Parathyroid adenoma (tissue), 2 donors: ENCODE results near the gene INF2.
"Not testable (repeated sequence)": the region's sequence is repeated elsewhere in the genome, so short reads cannot be mapped to it uniquely, and the experiment has no call there.

ENCODE experiments used
- H2AFZ ChIP-seq: fragments of 300-600 bp; sonication (generic); one replicate; pipeline ENCODE4 v1.7.0; 2017; ENCODE audit warnings: antibody characterized with exemption, mild to moderate bottlenecking
- H3K27ac ChIP-seq: fragments of 300-600 bp; sonication (generic); one replicate; pipeline ENCODE4 v1.7.0; 2017
- H3K27me3 ChIP-seq: fragments of 300-600 bp; sonication (generic); one replicate; pipeline ENCODE4 v1.7.0; 2017; ENCODE audit warnings: low read length; ENCODE audit not compliant: control insufficient read depth, insufficient read depth
- H3K36me3 ChIP-seq: fragments of 300-600 bp; sonication (generic); one replicate; pipeline ENCODE4 v1.7.0; 2017; ENCODE audit warnings: low read length; ENCODE audit not compliant: control insufficient read depth, insufficient read depth
- H3K4me1 ChIP-seq: fragments of 300-600 bp; sonication (generic); one replicate; pipeline ENCODE4 v1.7.0; 2017; ENCODE audit warnings: control low read depth
- H3K4me2 ChIP-seq: fragments of 300-600 bp; sonication (generic); one replicate; pipeline ENCODE4 v1.7.0; 2017; ENCODE audit warnings: low read length
- H3K4me3 ChIP-seq: fragments of 300-600 bp; sonication (generic); one replicate; pipeline ENCODE4 v1.7.0; 2017; ENCODE audit warnings: low read depth, low read length
- H3K79me2 ChIP-seq: fragments of 300-600 bp; sonication (generic); one replicate; pipeline ENCODE4 v1.7.0; 2017; ENCODE audit warnings: control low read depth
- H3K9ac ChIP-seq: fragments of 300-600 bp; sonication (generic); one replicate; pipeline ENCODE4 v1.7.0; 2017; ENCODE audit warnings: mild to moderate bottlenecking
- H3K9me3 ChIP-seq: fragments of 300-600 bp; sonication (generic); one replicate; pipeline ENCODE4 v1.7.0; 2017; ENCODE audit warnings: low read length; ENCODE audit not compliant: control insufficient read depth
- TF ChIP-seq, protein P1 (sequence below): fragments of 300-600 bp; sonication (generic); IDR thresholded peaks from one replicate; pipeline ENCODE4 v1.7.0; 2017; ENCODE audit warnings: antibody characterized with exemption, mild to moderate bottlenecking
- donor health status: primary hyperparathyroidism.

The INF2 gene

DNA sequence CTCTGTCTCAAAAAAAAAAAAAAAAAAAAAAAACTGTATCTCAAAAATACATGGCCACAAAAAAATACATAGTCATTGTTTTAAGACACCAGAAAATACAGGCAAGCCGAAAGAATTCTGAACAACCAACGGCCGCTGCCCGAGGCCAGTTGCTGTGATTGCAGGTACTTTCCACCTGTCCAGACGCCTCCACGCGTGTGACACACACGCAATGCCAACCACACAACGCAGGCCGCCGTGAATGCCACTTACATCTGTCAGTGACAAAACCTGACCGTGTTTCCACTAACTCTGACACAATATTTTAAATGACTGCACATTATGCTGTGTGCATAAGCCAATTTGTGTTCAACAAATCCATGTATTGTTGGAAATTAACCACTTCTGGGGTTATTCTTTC lies 22.4 kb upstream of the INF2 start:
- Histone ChIP-seq H3K27ac (no peak overlapping the region), H3K9ac (no peak overlapping the region)
- TF ChIP-seq, protein P1, sequence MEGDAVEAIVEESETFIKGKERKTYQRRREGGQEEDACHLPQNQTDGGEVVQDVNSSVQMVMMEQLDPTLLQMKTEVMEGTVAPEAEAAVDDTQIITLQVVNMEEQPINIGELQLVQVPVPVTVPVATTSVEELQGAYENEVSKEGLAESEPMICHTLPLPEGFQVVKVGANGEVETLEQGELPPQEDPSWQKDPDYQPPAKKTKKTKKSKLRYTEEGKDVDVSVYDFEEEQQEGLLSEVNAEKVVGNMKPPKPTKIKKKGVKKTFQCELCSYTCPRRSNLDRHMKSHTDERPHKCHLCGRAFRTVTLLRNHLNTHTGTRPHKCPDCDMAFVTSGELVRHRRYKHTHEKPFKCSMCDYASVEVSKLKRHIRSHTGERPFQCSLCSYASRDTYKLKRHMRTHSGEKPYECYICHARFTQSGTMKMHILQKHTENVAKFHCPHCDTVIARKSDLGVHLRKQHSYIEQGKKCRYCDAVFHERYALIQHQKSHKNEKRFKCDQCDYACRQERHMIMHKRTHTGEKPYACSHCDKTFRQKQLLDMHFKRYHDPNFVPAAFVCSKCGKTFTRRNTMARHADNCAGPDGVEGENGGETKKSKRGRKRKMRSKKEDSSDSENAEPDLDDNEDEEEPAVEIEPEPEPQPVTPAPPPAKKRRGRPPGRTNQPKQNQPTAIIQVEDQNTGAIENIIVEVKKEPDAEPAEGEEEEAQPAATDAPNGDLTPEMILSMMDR = no peak

DNA sequence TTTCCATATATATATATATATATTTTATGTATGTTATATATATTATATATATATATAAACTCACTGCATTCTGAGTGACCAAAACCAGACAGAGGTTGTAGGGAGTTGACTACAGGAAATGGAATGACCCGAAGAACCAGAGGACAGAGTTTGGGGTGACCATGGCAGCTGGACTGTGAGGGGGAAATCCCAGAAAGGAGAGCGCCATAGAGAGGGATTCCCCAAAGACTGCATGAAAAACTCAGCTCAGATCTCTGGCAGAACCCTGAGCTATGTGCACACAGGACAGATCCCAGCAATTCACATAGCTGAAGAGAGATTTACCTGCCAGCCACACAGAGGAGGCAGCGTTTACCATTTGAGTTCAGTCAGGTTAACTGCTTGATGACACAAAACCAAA lies 19.7 kb upstream of the INF2 start:
- no peaks in the 10 kb centered on the region for H3K27me3 ChIP-seq
- H3K4me1 ChIP-seq = no peaks in the 10 kb centered on the region
- H3K9me3 ChIP-seq = no peaks in the 10 kb centered on the region
- H3K79me2 ChIP-seq = no peaks in the 10 kb centered on the region
- TF ChIP-seq, protein P1 = no peak
- H3K27ac ChIP-seq = no peak overlapping the region
- H3K9ac ChIP-seq = no peak overlapping the region
- H3K4me2 ChIP-seq = no peak overlapping the region
- H2AFZ ChIP-seq = no peak overlapping the region
- no peaks in the 10 kb centered on the region for H3K36me3 ChIP-seq
- no peak overlapping the region for H3K4me3 ChIP-seq

More for the DNA sequence above, 22.4 kb upstream of the INF2 start:
- Histone ChIP-seq H3K4me3 (no peak overlapping the region), H3K4me2 (no peak overlapping the region), H3K4me1 (no peaks in the 10 kb centered on the region), H3K36me3 (no peaks in the 10 kb centered on the region), H3K27me3 (no peaks in the 10 kb centered on the region), H2AFZ (no peak overlapping the region), H3K9me3 (no peaks in the 10 kb centered on the region), H3K79me2 (no peaks in the 10 kb centered on the region)

DNA sequence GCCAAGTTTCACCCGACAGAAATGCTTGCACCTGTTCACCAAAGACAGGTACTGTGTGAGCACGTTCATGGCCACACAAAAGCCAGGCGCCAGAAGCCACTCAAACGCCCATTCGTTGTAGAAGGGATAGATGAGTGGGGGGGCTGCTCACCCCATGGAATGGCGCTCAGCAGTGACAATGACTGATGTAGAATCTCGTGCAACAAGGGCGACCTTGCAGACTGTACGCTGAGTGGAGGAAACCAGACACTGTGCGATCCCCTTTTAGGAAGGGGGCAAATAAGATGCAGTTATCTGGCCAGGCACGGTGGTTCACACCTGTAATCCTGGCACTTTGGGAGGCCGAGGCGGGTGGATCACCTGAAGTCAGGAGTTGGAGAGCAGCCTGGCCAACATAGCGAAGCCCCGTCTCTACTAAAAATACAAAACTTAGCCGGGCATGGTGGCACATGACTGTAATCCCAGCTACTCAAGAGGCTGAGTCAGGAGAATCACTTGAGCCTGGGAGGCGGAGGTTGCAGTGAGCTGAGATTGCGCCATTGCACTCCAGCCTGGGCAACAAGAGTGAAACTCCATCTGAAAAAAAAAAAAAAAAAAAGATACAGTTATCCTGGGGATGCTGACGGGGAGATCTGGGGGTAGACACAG lies 18.0 kb upstream of the INF2 start:
- not testable (repeated sequence) for H3K27me3 ChIP-seq, H3K79me2 ChIP-seq, H3K4me2 ChIP-seq, H3K9ac ChIP-seq, H2AFZ ChIP-seq, H3K4me3 ChIP-seq, H3K9me3 ChIP-seq, H3K36me3 ChIP-seq, H3K4me1 ChIP-seq, H3K27ac ChIP-seq

DNA sequence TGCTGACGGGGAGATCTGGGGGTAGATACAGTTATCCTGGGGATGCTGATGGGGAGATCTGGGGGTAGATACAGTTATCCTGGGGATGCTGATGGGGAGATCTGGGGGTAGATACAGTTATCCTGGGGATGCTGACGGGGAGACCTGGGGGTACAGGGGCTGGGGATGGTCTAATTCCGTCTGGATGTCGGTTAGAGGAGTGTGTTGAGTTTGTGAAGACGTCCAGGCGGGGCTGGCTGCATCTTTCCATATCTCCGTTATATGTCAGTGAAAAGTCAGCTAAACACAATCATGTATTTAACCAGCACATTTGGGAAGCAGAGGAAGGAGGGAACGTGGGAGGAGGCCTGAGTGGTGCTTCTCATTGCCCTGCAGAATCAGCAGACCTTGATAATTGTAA lies 17.3 kb upstream of the INF2 start:
- not testable (repeated sequence) for H3K79me2 ChIP-seq, H3K4me2 ChIP-seq, H3K27ac ChIP-seq, H3K9ac ChIP-seq, H2AFZ ChIP-seq, H3K36me3 ChIP-seq, H3K4me3 ChIP-seq, H3K9me3 ChIP-seq, H3K4me1 ChIP-seq, H3K27me3 ChIP-seq

DNA sequence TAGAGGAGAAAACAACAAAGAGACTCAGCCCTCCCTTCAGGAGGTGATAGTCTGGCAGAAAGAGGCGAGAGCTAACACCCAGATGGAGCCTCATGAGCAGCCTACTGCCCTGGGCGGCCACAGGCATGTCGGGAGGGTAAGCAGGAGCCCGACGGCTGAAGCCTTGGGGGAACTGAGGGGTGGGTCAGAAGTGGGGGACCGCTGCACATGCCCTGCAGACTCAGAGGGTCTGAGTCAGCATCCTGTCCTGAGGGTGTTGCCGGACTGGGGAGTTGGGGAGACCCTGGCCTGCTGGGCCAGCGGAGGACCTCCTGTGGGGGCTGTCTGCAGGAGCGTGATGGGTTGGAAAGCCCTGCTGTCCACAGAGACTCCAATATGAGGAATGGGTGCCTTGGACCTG lies 15.9 kb upstream of the INF2 start:
- Histone ChIP-seq H3K36me3 (no peaks in the 10 kb centered on the region), H3K79me2 (no peaks in the 10 kb centered on the region), H3K27me3 (no peaks in the 10 kb centered on the region), H3K4me1 (peaks cover 13% of the 10 kb centered on the region), H3K9me3 (no peaks in the 10 kb centered on the region), H2AFZ (no peak overlapping the region), H3K9ac (no peak overlapping the region), H3K4me2 (no peak overlapping the region), H3K4me3 (no peak overlapping the region), H3K27ac (no peak overlapping the region)
- TF ChIP-seq, protein P1 = no peak

DNA sequence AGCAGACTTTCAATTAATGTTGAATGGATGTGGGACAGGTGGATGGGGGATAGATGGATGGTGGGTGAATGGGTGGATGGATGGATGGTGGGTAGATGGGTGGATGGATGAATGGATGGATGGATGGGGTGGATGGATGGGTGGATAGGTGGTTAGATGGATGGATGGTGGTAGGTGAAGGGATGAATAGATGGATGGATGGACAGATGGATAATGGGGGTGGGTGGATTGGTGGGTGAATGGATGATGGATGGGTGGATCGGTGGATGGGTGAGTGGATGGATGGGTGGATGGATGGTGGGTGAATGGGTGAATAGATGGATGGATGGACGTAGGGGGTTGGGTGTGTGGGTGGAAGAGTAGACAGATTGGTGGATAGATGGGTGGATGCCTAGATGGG lies 14.0 kb upstream of the INF2 start:
- Histone ChIP-seq H3K36me3 (no peaks in the 10 kb centered on the region), H3K4me3 (no peak overlapping the region), H2AFZ (no peak overlapping the region), H3K9me3 (no peaks in the 10 kb centered on the region), H3K4me1 (peaks cover 14% of the 10 kb centered on the region), H3K4me2 (no peak overlapping the region), H3K27me3 (no peaks in the 10 kb centered on the region), H3K79me2 (no peaks in the 10 kb centered on the region), H3K9ac (no peak overlapping the region), H3K27ac (no peak overlapping the region)
- TF ChIP-seq, protein P1 = no peak
